ENCODE results near the gene SEZ6.

- TF ChIP-seq GATA3 (IDR thresholded peaks at IDR 0.05; ENCODE audit: low read depth, low read length), result no peak
- TF ChIP-seq GATA2 (IDR thresholded peaks at IDR 0.05; ENCODE audit: low read depth, low read length), result no peak
Measured at GRCh38 chr17:28942925-28943324, 62.9 kb downstream of the SEZ6 start.

All from SH-SY5Y (cell line).